Esophagus mucosa (tissue), 1 donor: ENCODE measurements around the gene MINDY1. TPM values are rescaled to one million over a fixed set of nuclear protein-coding genes. Genes with fewer than 3 reads are reported as not detected.
A peak's percentile ranks its signal among the peaks of the same experiment; 100 is the strongest.

Experiments used
- ATAC-seq: fragments of 200-7000 bp; cut with Tn5 transposase; one replicate; pipeline ENCODE4 v1.9.1; 2020
- total RNA-seq: library from RNA; stranded (reverse); gene quantifications from one replicate; pipeline ENCODE4 v1.2.4, GENCODE V29; 2023
- donor health status: DM: yes; HTN: yes; CAD: no.

MINDY1 gene, protein sequence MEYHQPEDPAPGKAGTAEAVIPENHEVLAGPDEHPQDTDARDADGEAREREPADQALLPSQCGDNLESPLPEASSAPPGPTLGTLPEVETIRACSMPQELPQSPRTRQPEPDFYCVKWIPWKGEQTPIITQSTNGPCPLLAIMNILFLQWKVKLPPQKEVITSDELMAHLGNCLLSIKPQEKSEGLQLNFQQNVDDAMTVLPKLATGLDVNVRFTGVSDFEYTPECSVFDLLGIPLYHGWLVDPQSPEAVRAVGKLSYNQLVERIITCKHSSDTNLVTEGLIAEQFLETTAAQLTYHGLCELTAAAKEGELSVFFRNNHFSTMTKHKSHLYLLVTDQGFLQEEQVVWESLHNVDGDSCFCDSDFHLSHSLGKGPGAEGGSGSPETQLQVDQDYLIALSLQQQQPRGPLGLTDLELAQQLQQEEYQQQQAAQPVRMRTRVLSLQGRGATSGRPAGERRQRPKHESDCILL
- 33.4 TPM for total RNA-seq

DNA sequence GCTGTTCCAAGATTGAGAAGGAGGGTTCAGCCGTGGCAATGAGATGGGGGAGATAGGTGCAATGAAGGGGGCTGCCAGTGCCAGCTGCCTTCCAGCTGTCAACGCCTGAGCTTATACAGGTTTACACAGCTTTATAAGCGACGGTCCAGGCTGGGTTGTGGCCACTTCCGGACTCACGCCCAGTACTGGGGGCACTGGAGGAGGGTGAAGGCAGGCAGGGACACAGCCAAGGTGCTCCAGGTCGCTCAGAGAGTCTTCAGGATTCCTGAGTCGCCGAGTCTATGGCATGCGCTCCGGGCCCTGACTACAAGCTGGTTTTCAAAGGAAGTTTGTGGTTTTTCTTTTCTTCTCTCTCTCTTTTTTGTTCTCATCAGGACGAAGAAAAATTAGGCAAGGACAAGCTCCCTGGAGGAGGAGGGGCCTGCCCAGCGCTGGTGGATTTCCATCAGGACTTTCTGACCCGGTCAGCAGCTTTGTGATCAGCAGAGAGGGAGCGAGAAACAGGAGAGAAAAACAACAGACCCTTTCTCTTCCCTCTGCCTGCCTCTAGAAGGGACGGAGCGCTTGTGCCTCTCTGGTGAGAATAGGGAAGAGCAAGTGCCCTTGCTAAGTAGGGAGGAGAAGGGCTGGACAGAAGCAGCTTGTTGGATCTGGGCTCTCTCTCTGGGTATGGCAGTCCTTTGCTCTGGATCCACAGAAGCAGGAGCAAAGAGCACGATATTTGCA lies at the start of gene MINDY1:
TSS of gene MINDY1 (minus strand) at position 576 of the 726 bp plus-strand sequence. CDS start 4,285 bp downstream, outside the sequence.
- ATAC-seq: peak; percentile 63

DNA sequence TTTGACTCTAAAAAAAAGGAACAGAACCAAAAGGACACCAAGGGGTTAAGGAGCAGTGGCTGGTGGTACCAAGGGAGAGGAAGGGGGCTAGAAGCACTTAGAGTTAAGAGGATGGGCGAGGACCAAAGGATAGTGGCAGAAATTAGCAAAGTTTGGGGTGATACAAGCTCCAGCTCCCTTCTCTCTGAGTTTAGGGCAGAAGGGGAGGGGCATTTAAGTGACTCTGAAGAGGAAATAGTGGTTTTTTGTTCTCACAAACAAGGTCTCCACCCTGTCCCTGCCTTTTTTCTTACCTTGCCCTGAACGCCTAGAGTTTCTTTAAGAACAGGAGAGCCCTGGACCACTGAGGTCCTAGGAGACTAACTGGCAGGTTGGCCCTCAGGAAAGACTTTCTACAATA lies 49.4 kb upstream of the MINDY1 start:
- ATAC-seq: no peak

DNA sequence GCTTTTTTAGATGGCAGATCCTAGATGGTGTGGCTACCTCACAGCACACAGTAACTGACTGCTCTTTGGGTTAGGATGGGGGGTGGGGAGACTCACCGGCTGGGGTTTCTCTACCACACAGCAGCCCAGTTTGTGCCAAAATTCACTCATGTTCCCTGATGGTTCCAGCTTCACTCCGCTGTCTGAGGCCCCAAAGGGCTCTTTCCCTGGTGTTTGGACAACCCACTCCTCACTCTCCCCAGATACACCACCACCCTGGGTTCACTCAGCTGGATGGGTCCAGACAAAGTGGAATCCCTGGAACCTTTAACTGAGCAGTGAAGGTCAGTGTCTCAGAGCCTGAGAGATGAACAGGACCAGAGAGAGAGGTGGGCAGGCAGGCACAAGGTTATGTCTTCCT lies 48.9 kb upstream of the MINDY1 start:
- no peak for ATAC-seq

DNA sequence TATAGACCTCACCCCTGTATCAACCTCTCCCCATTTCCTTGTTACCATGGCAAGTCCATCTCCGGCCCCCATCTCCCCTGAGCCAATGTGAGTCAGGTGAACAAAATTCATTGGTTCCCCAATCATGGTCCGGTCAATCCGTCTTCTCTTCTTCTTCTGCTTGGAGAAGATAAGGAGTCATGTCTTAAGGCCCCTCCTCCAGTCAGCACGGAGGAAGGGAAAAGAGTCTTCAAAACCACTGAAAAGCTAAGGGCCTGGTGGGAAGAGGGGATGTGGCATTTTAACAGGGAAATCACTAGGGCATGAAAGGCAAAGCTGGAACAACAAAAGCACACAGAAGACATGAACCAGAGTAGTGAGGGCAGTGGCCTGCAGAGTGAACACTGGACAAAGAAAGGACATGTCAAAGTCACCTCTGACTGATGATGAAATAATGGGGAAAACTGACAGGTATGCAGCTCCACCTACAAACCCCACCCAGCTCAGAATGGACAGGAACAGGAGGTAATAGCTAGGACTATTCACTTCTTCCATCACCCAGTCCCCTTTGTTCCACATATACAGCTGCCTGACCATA lies 48.4 kb upstream of the MINDY1 start:
- ATAC-seq: peak; percentile 43

DNA sequence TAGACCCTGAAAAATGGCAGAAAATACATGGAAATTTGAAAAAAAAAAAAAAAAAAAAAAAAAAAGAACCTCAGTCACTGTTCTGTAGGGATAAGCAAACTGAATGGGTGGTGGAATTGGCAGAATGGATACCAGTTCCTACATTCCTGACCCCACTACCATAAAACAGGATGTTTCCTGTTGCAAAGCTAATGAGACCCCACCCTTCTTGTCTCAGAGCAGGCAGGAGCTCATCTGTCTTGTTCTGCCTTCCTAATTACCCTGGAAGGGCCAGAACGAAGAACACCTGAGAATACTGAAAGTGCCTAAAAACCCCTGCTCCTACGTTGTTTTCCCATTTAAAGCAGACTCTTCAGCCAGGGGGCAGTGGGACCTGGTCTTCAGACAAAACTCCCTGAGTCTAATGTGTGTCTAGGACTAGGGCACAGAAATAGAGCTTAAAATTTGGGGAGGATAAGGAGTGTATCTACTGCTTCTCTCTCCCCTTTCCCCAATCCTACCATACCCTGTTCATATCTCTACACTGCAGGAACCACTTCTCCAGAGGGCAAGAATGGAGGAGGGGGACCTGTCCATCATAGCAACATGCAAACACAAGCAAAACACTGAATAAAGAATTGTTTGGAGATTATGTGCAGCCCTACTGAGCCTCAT lies 44.8 kb upstream of the MINDY1 start:
- ATAC-seq: no peak

DNA sequence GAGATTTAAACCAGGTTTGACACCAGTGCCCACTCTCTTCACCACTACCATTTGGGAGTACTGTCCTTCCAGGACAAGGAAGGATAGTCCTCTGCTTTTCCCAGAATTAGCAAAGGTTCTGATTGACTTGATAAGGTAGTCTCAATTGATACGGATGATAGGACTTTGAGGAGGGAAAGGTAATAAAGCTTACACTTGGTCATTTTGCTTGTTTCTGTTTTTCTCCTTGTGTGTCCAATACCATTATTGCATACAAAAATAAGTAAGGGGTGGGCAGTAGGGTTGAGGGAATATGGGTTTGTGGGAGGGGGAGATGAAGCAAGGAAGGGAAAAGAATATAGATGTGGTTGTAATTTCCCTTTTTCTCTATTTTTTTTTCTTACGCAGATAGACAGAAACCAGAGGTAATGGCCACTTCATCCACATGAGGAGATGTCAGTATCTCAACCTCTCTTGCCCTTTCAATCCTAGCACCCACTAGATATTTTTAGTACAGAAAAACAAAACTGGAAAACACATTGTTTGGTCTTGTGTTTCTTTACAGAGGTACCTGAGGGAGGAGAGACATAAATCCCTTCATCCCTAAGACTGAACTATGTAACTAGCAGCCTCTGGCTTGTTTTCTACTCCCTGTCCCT lies 43.5 kb upstream of the MINDY1 start:
- ATAC-seq: no peak

DNA sequence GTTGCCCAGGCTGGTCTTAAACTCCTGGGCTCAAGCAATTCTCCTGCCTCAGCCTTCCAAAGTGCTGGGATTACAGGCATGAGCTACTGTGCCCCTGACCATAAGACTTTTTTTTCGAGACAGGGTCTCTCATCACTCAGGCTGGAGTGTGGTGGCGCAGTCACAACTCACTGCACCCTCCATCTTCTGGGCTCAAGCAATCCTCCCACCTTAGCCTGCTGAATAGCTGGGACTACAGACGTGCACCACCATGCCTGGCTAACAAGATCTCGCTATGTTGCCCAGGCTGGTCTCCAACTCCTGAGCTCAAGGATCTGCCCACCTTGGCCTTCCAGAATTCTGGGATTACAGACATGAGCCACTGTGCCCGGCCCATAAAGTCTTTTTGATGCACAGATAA lies 42.8 kb upstream of the MINDY1 start:
- ATAC-seq: peak; percentile 1

DNA sequence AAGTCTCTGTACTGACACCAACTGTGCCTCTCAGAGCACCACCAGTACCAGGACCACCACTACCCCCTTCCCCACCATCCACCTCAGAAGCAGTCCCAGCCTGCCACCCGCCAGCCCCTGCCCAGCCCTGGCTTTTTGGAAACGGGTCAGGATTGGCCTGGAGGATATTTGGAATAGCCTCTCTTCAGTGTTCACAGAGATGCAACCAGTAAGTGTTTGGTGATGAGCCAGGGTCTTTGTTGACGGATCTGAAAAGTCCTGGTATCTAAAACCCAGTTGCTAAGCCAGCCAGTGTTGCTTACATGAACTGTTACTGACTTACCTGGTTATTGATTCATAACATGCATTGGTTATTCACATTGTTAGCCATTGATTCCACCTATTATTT lies 41.9 kb upstream of the MINDY1 start:
- ATAC-seq: no peak

DNA sequence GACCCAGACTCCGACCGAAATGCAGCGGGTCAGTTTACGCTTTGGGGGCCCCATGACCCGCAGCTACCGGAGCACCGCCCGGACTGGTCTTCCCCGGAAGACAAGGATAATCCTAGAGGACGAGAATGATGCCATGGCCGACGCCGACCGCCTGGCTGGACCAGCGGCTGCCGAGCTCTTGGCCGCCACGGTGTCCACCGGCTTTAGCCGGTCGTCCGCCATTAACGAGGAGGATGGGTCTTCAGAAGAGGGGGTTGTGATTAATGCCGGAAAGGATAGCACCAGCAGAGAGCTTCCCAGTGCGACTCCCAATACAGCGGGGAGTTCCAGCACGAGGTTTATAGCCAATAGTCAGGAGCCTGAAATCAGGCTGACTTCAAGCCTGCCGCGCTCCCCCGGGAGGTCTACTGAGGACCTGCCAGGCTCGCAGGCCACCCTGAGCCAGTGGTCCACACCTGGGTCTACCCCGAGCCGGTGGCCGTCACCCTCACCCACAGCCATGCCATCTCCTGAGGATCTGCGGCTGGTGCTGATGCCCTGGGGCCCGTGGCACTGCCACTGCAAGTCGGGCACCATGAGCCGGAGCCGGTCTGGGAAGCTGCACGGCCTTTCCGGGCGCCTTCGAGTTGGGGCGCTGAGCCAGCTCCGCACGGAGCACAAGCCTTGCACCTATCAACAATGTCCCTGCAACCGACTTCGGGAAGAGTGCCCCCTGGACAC lies 41.4 kb upstream of the MINDY1 start:
- ATAC-seq: peak; percentile 84

DNA sequence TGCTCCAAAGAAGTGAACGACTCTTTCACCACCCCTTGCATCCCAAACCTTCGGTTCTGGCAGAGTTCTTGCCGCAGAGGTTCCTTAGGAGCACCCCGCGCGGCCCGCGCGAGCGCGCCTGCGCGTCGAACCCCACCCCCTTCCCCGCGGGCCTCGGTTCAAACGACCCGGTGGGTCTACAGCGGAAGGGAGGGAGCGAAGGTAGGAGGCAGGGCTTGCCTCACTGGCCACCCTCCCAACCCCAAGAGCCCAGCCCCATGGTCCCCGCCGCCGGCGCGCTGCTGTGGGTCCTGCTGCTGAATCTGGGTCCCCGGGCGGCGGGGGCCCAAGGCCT lies 40.9 kb upstream of the MINDY1 start, which contains the start of gene C1orf56:
TSS of gene C1orf56 (plus strand) at position 161 of the 334 bp plus-strand sequence. CDS start at position 258, 97 bp downstream.
- peak; percentile 51 for ATAC-seq

DNA sequence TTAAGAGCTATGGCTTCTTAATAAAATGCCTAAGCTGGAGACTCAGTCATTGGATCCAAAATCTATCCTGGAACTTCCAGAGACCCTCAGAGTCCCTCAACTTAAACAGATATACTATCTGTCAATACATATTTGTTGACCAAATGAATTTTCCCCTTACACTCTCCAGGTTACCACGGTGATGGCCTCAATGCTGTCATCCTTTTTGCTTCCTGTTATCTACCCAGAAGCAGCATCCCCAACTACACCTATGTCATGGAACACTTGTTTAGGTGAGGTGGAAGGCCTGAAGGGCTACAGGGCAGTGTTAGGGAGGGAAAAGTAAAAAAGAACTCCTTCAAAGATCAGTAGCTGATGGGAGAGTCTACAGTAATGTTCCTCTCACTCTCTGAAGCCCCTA lies 36.5 kb upstream of the MINDY1 start:
- no peak for ATAC-seq

DNA sequence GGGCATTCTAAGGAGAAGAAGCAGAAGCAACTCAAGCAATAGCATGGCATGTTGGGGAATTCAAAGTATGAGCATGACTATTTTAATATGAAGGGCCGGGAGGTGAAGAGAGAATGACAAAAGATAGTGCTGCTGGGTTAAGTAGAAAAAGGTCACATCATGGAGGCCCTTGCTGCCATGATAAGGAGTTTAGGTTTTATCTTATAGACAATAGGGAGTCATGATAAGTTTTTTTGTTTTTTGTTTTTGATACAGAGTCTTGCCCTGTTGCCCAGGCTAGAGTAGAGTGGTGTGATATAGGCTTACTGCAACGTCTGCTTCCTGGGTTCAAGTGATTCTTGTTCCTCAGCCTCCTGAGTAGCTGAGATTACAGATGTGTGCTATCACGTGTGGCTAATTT lies 32.8 kb upstream of the MINDY1 start:
- ATAC-seq: no peak

DNA sequence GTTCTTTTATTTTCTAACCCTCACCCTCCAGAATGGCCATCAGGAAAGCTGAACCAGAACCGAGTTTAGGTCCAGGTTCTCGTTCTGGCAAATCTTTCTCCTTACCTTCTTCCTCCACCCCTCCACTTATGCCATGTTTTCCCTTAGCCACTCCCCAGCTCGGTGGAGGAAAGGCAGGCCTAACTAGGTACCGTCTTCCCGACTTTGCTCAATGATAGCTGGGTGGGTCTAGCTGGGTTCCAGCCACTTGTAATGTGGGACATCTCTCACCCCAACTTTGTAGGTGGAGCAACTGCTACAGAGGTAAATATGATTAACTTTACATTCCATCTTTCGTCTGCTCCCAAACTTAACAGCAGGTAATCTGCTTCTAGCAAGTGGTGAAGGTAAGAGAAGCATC lies 30.3 kb upstream of the MINDY1 start:
- ATAC-seq: peak; percentile 58

DNA sequence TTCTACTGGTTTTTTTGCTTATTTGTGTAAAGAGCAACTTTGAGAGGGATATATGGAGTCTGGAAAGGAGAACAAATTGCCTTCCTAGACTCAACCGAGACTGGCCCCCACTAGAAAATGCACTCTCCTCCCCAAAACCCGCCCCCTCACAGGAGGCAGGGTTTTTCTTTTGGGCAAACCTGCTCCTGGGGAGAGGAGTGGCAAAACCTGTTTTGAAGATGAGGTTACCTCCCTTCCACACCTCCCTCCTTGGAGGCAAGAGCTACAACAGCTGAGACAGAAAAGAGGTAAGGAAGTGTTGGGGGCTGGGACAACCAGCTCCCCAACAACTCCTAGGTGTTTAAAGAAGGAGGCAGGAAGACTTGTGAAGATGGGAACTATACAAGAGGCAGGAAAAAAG lies 29.7 kb upstream of the MINDY1 start, which contains the start of gene BNIPL:
TSS of gene BNIPL (plus strand) at position 231 of the 400 bp plus-strand sequence. CDS start at position 371, 140 bp downstream.
- ATAC-seq: peak; percentile 87

DNA sequence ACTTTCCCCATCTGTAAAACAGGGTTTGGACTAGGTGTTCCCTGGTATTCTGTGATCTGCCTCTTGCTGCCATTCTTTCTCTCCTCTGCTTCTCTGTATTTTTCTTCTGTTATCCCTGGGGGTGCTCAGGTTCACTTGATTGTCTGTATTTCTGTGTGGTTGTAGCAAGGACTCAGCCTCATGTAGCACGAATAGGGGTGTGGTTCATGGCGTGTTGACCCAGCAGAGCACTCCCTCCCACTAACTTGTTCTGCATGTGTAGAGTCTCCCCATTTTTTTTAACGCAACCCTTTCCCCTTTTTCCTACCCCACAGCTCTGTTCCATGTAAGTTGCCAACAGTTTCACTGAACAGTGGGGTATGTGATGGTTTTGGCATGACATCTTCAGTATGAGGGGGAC lies 28.5 kb upstream of the MINDY1 start:
- ATAC-seq: peak; percentile 43

DNA sequence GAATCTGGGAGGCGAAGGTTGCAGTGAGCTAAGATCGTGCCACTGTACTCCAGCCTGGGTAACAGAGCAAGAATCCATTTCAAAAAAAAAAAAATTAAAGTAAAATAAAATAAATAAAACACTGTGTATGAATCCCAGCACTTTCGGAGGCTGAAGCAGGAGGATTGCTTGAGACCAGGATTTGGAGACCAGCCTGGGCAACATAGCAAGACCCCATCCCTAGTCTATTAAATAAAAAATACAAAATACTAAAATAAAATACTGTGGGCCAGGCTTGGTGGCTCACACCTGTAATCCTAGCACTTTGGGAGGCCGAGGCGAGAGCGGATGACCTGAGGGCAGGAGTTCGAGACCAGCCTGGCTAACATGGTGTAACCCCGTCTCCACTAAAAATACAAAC lies 25.5 kb upstream of the MINDY1 start:
- no peak for ATAC-seq

DNA sequence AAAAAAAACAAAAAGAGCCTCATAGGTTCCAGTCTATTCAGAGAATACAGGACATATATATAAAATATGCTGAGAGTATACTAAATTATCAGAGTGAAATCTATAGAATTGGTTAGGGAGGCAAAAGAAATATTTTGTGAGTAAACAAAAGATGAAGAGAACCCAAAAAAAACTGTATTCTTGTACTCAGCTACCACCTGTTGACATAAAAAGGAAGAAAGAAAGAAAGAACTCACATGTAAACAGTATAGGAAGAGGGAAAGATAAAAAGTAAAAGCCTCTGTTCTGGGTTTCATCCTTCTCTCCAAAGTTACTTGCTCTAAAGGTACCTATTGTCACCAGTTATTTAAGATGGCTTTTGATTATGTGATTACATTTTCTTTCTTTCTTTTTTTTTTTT lies 19.8 kb upstream of the MINDY1 start:
- no peak for ATAC-seq

DNA sequence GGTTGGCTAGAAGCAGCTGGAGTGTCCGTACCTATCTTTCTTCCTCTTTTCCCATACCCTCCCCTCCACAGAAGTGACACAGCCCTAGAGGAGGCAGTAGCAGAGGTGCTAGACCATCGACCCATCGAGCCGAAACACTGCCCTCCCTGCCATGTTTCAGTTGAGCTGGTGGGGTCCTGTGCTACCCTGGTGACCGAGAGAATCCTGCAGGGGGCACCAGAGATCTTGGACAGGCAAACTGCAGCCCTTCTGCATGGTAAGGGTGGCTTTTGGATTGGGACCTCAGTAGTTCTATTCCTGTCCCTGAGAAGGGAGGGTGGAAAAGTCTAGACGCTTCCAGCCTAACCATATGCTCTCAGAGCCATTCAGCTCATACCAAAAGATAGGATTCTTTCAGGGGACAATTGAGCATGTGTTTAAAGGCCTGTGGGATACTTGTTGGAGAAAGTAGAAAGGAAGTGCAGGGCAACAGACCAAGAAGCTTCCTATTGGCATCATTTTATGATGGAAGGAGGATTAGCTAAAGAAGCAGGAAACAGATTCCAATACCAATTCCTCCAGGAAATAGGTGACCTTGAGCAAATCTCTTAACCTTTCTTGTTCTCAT lies 17.9 kb upstream of the MINDY1 start:
- peak; percentile 89 for ATAC-seq

DNA sequence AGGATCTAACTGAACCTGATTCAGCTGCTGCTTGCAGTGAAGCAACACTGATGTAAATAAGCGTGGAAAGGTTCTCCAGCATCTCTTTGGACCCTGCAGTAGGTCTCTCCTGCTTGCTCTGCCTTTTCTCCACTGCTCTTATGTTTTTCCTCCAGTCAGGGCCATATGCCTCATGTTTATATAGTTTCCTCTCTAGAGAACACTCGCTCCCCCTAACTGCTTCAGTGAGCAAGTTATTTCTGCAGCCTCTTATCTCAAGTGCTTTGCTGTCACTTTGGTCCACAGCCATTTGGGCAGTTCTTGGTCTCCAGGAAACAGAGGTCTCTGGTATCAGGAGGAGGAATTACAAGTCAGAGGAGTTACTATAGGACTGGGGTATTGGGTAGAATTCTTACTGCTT lies 6.8 kb upstream of the MINDY1 start:
- no peak for ATAC-seq

DNA sequence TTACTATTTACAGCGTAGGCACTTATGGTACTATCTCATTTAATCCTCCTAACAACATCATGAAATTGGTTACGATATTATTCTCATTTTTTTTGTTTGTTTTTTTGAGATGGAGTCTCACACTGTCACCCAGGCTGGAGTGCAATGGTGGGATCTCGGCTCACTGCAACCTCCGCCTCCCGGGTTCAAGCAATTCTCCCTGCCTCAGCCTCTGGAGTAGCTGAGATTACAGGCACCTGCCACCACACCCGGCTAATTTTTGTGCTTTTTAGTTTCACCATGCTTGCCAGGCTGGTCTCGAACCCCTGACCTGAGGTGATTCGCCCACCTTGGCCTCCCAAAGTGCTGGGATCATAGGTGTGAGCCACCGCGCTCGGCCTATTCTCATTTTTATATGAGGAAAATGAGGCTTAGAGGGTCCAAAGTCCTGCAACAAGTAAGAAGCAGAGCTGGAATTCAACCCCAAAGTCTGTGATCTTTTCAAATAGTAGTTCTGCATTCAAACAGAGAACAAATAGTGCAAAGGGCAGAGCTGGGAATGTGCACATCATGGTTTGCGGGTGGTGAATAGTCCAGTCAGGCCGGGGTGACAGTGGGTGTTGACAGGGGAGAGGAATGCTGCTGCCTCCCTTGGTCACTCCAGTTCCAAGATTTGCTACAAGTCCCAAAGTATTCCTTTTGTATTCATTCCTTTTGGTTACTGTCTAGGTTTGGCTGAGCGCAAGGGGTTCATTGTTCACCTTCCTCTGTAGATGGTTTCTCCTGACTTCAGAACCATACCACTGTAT lies 6.2 kb upstream of the MINDY1 start:
- no peak for ATAC-seq
